ENCODE results near the gene PRKX. TPM values are rescaled to one million over a fixed set of nuclear protein-coding genes. Genes with fewer than 3 reads are reported as not detected.

PRKX gene
- total RNA-seq, 2 donors from 2014 or later = 32.4 to 38.2 TPM

DNA sequence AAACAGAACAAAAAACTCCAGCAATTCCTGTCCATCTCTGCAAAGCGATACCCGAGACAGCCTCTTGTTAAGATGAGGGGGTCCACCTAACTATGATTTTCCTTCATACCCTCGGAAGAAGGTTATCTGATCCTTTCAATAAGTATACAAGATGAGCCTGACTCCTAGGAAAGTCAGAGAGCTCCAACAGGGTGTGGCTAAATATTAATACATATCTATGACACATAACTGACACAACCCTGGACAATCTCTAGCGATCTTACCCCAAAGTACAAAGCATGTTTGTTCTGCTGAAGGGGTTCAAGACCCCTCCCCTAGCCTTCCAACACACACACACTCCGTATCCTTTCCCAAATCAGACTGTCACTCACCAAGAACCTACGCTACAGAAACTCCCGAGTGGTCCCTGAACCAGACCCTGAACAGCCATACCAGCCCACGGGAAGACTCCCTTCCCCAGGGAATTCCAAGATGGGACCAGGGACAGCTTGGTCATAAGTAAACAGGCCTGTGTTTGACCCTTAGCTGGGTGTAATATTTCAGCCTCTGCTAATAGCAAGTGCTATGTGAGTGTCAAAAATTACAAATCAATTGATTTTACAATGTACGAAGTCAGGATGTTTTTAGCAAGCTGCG, 110.3 kb downstream of the PRKX start:
- intact Hi-C loops (cut with DNase I) = no loop called here
- H3K9ac ChIP-seq (ENCODE audit: low read depth in 2 of 2, low read length in 2 of 2) = no peak overlapping the region

DNA sequence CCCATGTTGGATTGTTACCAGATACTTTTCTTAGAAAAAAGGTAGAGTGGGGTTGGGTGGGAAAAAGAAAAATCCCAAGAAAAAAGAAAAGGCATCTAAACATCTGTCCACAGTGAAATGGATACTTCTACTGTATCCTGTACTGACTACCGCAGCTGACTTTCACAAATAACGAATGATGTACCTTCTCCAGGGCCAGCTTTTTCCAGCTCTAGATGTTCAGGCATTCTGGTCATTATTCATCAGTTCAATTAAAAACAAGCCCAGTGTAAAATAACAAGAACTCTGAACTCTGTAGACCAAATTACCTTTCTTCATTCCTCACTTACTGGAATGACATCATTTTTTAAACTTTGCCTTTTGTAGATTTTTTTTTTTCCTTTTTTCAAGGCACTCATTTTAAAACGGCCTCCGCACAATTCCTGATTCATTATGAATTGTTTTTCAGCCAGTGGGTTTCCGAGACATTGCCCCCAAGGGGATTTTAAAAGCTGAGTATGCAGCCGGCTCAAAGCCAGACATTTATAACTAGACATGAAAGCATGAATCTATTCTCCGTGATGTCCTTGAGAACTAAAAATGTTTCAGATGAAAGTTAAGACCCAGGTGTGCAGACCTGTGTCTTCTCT, 113.5 kb downstream of the PRKX start:
- H3K36me3 ChIP-seq = no peaks in the 10 kb centered on the region
- H3K27ac ChIP-seq = no peak overlapping the region
- TF ChIP-seq, protein P1, sequence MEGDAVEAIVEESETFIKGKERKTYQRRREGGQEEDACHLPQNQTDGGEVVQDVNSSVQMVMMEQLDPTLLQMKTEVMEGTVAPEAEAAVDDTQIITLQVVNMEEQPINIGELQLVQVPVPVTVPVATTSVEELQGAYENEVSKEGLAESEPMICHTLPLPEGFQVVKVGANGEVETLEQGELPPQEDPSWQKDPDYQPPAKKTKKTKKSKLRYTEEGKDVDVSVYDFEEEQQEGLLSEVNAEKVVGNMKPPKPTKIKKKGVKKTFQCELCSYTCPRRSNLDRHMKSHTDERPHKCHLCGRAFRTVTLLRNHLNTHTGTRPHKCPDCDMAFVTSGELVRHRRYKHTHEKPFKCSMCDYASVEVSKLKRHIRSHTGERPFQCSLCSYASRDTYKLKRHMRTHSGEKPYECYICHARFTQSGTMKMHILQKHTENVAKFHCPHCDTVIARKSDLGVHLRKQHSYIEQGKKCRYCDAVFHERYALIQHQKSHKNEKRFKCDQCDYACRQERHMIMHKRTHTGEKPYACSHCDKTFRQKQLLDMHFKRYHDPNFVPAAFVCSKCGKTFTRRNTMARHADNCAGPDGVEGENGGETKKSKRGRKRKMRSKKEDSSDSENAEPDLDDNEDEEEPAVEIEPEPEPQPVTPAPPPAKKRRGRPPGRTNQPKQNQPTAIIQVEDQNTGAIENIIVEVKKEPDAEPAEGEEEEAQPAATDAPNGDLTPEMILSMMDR (IDR thresholded peaks at IDR 0.05) = no peak

More for the DNA sequence above, 110.3 kb downstream of the PRKX start:
- H3K27ac ChIP-seq = no peak overlapping the region
- H3K27me3 ChIP-seq = no peaks in the 10 kb centered on the region
- no peaks in the 10 kb centered on the region for H3K9me3 ChIP-seq
- no peak overlapping the region for H3K4me3 ChIP-seq
- no peaks in the 10 kb centered on the region for H3K4me1 ChIP-seq
- H3K36me3 ChIP-seq = no peaks in the 10 kb centered on the region
- DNase-seq = no peak
- TF ChIP-seq, protein P1 (IDR thresholded peaks at IDR 0.05) = no peak

DNA sequence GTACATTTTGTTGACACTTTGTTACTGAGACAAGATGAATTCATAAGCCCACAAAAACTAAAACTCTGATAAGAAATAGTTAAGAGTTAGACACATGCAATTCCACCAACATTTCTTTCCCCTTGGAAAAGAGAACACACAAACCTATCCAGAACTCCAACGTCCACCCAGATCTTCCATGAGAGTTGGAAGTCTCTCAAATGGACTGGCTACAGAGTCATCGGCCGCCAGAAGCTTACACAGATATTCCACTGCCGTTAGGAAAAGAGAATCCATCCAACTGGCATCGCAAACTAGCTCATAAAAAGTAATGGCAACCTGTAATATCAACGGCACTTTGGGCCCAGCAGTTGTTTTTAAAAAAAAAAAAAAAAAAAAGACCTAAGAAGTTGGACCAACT, 114.7 kb downstream of the PRKX start:
- Histone ChIP-seq H3K4me1 (no peaks in the 10 kb centered on the region), H3K9ac (ENCODE audit: low read depth in 2 of 2, low read length in 2 of 2) (no peak overlapping the region), H3K36me3 (no peaks in the 10 kb centered on the region), H3K27ac (no peak overlapping the region), H3K27me3 (no peaks in the 10 kb centered on the region), H3K9me3 (no peaks in the 10 kb centered on the region), H3K4me3 (no peak overlapping the region)
- no peak for DNase-seq
- intact Hi-C loops (cut with DNase I) = no loop called here
- TF ChIP-seq, protein P1 (IDR thresholded peaks at IDR 0.05) = no peak

More for the DNA sequence above, 113.5 kb downstream of the PRKX start:
- Histone ChIP-seq H3K9ac (ENCODE audit: low read depth in 2 of 2, low read length in 2 of 2) (no peak overlapping the region), H3K4me1 (no peaks in the 10 kb centered on the region), H3K4me3 (no peak overlapping the region), H3K27me3 (no peaks in the 10 kb centered on the region), H3K9me3 (no peaks in the 10 kb centered on the region)
- intact Hi-C loops (cut with DNase I) = no loop called here
- no peak for DNase-seq

DNA sequence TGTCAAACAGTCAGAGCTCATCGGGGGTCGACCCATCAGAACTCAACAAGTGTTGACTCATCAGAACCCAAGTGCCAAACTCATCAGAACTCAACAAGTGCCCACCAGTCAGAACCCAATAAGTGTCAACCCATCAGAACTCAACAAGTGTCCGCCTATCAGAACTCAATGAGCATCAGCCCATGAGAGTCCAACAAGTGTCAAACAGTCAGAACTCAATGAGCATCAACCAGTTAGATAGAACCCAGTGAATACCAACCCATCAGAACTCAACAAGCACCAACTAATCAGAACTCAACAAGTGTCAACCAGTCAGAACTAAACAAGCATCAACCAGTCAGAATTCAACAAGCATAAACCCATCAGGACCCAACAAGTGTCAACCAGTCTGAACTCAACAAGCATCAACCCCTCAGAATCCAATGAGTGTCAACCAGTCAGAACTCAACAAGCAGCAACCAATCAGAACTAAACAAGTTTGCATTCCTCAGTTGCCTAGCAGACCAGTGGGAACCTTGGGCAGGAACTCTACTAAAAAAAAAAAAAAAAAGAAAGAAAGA, 115.3 kb downstream of the PRKX start:
- TF ChIP-seq, protein P1 (IDR thresholded peaks at IDR 0.05) = no peak
- intact Hi-C loops (cut with DNase I) = no loop called here
- H3K9me3 ChIP-seq = no peaks in the 10 kb centered on the region

DNA sequence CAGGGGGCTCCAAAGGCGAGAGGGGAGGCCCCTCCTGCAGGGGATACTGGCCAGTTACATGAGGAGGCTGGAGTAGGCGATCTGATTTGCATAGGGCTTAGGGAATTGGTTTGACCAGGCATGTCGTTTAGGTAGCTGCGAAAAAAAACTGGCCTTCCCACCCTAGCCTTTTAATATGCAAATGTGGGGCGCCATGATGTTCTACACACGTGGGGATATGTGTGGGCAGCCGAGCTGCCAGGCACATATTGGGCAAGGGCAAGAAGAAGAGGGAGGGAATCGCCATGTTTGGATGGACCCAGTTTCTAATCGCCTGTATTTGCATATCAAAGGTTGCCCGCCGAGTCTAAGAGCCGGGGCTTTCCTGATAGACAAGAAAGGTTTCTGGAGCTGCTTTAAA, 121.3 kb downstream of the PRKX start:
- intact Hi-C loops (cut with DNase I) = no loop called here
- H3K4me1 ChIP-seq = no peaks in the 10 kb centered on the region
- H3K9ac ChIP-seq (ENCODE audit: low read depth in 2 of 2, low read length in 2 of 2) = no peak overlapping the region
- no peak overlapping the region for H3K27ac ChIP-seq
- no peak for DNase-seq
- H3K36me3 ChIP-seq = no peaks in the 10 kb centered on the region
- no peaks in the 10 kb centered on the region for H3K9me3 ChIP-seq
- H3K27me3 ChIP-seq = no peaks in the 10 kb centered on the region
- TF ChIP-seq, protein P1 (IDR thresholded peaks at IDR 0.05) = no peak
- no peak overlapping the region for H3K4me3 ChIP-seq

More for the DNA sequence above, 115.3 kb downstream of the PRKX start:
- no peaks in the 10 kb centered on the region for H3K4me1 ChIP-seq
- H3K9ac ChIP-seq (ENCODE audit: low read depth in 2 of 2, low read length in 2 of 2) = no peak overlapping the region
- no peak for DNase-seq
- H3K4me3 ChIP-seq = no peak overlapping the region
- no peaks in the 10 kb centered on the region for H3K27me3 ChIP-seq
- H3K36me3 ChIP-seq = no peaks in the 10 kb centered on the region
- H3K27ac ChIP-seq = no peak overlapping the region
